GM12892 (cell line): ENCODE data around the gene TUBB.
"Not testable (repeated sequence)": the region's sequence is repeated elsewhere in the genome, so short reads cannot be mapped to it uniquely, and the experiment has no call there.

Source experiments
- DNase-seq: peaks from one replicate; pipeline ENCODE4 v3.0.0; 2011; ENCODE audit not compliant: insufficient read length
- FAIRE-seq: peaks from 2 replicates; lab custom pipeline; 2011; peaks lifted over from hg19 to GRCh38; lab: Jason Lieb, UNC
- POLR2A ChIP-seq: IDR thresholded peaks from 2 replicates; pipeline ENCODE4 v1.6.1; 2011; ENCODE audit warnings: low read depth, low read length, control low read depth
- POLR2AphosphoS5 ChIP-seq: IDR thresholded peaks from 2 replicates; pipeline ENCODE4 v1.6.1; 2011; ENCODE audit warnings: low read depth, low read length, control low read depth
- TAF1 ChIP-seq: IDR thresholded peaks from 2 replicates; pipeline ENCODE4 v1.6.1; 2011; ENCODE audit warnings: low read depth, mild to moderate bottlenecking, control low read depth, low read length, borderline replicate concordance

TUBB gene

GRCh38 chr6:30723159-30723842 is 3.1 kb downstream of the TUBB start:
- not testable (repeated sequence) for DNase-seq, FAIRE-seq
- TF ChIP-seq POLR2AphosphoS5, result peak; percentile 48; the same call in 1 of the 2 replicates
- TF ChIP-seq POLR2A, result peak; percentile 59

GRCh38 chr6:30723843-30724741 is 3.9 kb downstream of the TUBB start:
- not testable (repeated sequence) for FAIRE-seq, DNase-seq
- peak; percentile 20; the same call in 1 of the 2 replicates for TF ChIP-seq POLR2A

GRCh38 chr6:30724906-30725667 is 4.9 kb downstream of the TUBB start:
- no peak for DNase-seq
- no peak for FAIRE-seq
- TF ChIP-seq POLR2A, result peak; percentile 68; the same call in 1 of the 2 replicates
- no peak for TF ChIP-seq TAF1
- TF ChIP-seq POLR2AphosphoS5, result peak; percentile 83

DNA sequence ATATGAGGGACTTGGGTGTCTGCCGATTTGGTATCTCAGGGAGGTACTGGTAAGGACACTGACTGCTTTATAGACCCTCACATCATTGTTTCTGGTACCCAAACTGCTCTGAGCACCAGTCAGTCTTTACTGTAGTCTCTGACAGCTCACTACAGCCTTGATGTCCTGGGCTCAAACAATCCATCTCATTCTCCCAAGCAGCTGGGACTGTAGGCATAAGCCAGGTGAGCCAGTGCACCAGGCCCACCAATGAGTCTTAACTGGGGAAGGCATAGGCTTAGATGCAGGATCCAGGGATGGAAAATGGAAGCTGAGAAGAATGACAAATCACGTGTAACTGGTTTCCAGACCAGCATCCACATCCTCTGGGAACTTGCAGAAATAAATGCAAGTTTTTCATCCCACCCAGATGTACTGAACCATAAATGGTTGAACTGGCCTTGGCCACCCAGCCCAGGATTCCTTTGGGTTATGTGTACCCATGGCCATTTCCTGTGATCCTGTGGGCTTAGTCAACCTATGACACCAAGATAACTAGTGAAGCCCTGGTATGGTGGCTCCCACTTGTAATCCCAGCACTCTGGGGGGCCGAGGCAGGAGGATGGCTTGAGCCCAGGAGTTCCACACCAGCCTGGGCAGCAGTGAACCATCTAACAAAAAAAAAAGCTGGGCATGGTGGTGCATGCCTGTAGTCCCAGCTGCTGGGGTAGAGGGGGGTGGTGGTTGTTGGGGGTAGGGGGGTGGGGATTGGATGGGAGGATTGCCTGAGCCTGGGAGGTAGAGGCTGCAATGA is 5.8 kb downstream of the TUBB start:
- no peak for FAIRE-seq
- peak; percentile 85 for TF ChIP-seq POLR2A
- no peak for TF ChIP-seq TAF1
- peak; percentile 98 for TF ChIP-seq POLR2AphosphoS5
- DNase-seq, result no peak

DNA sequence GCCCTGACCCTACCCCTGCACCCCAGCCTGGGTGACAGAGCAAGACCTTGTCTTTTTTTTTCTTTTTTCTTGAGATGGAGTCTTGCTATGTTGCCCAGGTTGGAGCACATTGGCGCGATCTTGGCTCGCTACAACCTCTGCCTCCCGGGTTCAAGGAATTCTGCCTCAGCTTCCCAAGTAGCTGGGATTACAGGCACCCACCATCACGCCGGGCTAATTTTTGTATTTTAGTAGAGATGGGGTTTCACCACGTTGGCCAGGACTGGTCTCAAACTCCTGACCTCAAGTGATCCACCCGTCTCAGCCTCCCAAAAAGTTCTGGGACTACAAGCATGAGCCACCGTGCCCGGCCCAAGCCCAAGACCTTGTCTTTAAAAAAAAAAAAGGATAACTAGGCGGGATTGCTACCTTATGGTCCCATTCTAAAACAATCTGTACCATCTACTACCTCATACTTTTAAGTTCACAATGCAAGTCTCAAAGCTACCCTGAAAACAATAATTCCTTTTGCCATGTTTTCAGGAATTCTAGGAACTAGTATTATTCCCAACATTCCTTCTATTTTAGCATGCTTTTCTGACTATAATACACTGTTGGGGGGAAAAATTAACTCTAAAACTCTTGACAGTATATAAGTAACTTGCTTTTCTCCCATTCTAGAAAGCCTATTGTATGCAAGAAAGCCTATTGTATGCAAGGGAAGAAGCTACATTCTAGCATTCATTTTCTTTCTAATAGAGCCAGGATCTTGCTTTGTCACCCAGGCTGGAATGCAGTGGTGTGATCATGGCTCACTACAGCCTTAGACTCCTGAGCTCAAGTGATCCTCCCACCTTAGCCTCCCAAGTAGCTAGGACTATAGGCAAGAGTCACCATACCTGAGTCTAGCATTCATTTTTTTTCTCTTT is 6.6 kb downstream of the TUBB start:
- TF ChIP-seq POLR2A (no peak), TAF1 (no peak), POLR2AphosphoS5 (no peak)
- FAIRE-seq (no peak), DNase-seq (no peak)

DNA sequence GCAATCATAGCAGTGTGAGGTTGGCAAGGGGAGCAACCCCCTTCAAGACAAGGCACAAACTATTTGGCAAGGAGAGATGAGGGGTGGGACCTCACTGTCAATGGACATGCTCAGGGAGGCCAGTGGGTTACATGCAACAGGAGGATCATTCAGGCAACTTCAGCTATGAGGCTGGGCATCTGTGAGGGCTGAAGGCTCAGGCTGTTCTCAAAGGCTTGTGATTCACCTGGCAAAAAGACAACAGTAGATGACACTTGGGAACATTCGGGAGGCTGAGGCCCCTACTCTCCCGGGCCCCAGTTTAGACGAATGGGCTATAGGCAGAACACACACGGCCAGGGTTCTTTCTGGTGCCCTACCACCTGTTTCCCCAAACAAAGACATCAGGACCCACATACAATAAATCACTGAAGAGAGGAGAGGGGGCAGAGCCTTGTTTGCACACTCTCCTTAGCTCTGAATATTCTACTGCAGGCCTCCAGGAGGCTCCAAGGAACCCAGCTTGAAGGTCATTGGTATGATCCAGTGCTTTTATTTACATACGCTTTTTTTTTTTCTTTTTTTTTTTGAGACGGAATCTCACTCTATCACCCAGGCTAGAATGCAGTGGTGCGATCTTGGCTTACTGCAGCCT is 7.9 kb downstream of the TUBB start:
- TF ChIP-seq POLR2AphosphoS5, result no peak
- no peak for TF ChIP-seq POLR2A
- TF ChIP-seq TAF1, result no peak
- no peak for FAIRE-seq
- DNase-seq, result no peak

- FAIRE-seq (peak; percentile 82), DNase-seq (peak; percentile 80)
- no peak for TF ChIP-seq TAF1
- no peak for TF ChIP-seq POLR2A
- TF ChIP-seq POLR2AphosphoS5, result no peak
Measured at GRCh38 chr6:30730601-30731435, 10.7 kb downstream of the TUBB start.

- TF ChIP-seq POLR2A, result no peak
- TF ChIP-seq POLR2AphosphoS5, result no peak
- TF ChIP-seq TAF1, result no peak
- no peak for DNase-seq
- FAIRE-seq, result no peak
Measured at GRCh38 chr6:30732237-30732943, 12.2 kb downstream of the TUBB start.

DNA sequence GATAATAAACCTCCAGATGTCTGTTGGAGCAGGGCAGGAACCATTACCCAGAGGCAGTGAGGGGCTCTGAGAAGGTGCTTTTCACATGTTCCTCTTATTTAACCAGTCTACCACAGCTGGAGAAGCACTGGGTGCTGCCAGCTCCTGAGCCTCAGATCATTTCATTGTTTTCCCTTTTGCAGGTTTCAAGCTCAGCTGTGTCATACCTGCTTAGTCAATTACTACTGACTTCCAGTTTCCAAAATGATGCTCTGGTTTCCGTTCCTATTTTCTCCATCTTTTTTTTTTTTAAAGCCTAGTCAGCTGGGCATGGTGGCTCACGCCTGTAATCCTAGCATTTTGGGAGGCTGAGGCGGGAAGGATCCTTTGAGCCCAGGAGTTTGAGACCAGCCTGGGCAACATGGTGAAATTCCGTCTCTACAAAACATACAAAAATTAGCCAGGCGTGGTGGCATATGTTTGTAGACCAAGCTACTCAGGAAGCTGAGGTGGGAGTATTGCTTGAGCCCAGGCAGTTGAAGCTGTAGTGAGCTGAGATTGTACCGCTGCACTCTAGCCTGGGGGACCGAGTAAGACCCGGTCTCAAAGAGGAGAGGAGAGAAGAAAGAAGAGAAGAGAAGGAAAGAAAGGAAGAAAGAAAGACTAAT is 15.6 kb downstream of the TUBB start:
- no peak for DNase-seq
- FAIRE-seq, result no peak

More for the DNA sequence above, 15.6 kb downstream of the TUBB start:
- TF ChIP-seq POLR2AphosphoS5 (no peak), TAF1 (no peak), POLR2A (no peak)
